Activated CD8-positive, alpha-beta memory T cell treated with anti-CD3 and anti-CD28 coated beads for 36 hours (primary cell): ENCODE results near the gene PTPRJ. TPM values are rescaled to one million over a fixed set of nuclear protein-coding genes. Genes with fewer than 3 reads are reported as not detected.

Source experiments
- CTCF ChIA-PET: fragments of 350-600 bp; sonication (Branson Sonifier 250); formaldehyde crosslinking; loops from one replicate; lab custom pipeline; 2021; ENCODE audit warnings: antibody characterized with exemption; lab: Charles Lee
- POLR2A ChIA-PET: fragments of 350-600 bp; sonication (Branson Sonifier 250); formaldehyde crosslinking; loops from one replicate; lab custom pipeline; 2021; ENCODE audit warnings: antibody characterized with exemption; lab: Charles Lee
- total RNA-seq, 2 experiments: library from RNA; stranded (reverse); gene quantifications; one replicate each; pipeline ENCODE4 v1.2.3, GENCODE V29; 2021

Gene PTPRJ
- total RNA-seq, 2 experiments from 2014 or later: 26.2 to 28.2 TPM

GRCh38 chr11:48062649-48063048 lies 82.3 kb downstream of the PTPRJ start:
- POLR2A ChIA-PET: no interaction called here
- CTCF ChIA-PET: interaction anchor here (1.0 kb wide), 1 partner anchor 33 kb away, joined by 3 read pairs; no protein-coding TSS in a partner anchor

- ChIA-PET POLR2A (interaction anchor here (0.6 kb wide), 1 partner anchor 84 kb away, joined by 3 read pairs; no protein-coding TSS in a partner anchor), CTCF (interaction anchor here (0.9 kb wide), 1 partner anchor 57 kb away, joined by 3 read pairs; no protein-coding TSS in a partner anchor)
These were observed 83.1 kb downstream of the PTPRJ start for GRCh38 chr11:48063424-48063978.

- ChIA-PET CTCF (interaction anchor here (0.6 to 0.9 kb wide), 2 partner anchors 58 to 110 kb away, joined by 3 read pairs; no protein-coding TSS in a partner anchor), POLR2A (interaction anchor here (0.7 kb wide), 1 partner anchor 130 kb away, joined by 16 read pairs; no protein-coding TSS in a partner anchor)
These were observed 83.9 kb downstream of the PTPRJ start for GRCh38 chr11:48064306-48064705.

- ChIA-PET CTCF (no interaction called here), POLR2A (no interaction called here)
These were observed 86.8 kb downstream of the PTPRJ start for GRCh38 chr11:48066881-48067800.

- POLR2A ChIA-PET: interaction anchor here (0.6 kb wide), 1 partner anchor 163 kb away, joined by 7 read pairs; no protein-coding TSS in a partner anchor
- CTCF ChIA-PET: no interaction called here
These were observed 92.9 kb downstream of the PTPRJ start for GRCh38 chr11:48073031-48073861.

- CTCF ChIA-PET: no interaction called here
- POLR2A ChIA-PET: no interaction called here
These were observed 94.2 kb downstream of the PTPRJ start for GRCh38 chr11:48074425-48075181.

- CTCF ChIA-PET: no interaction called here
- POLR2A ChIA-PET: no interaction called here
These were observed 95.3 kb downstream of the PTPRJ start for GRCh38 chr11:48075637-48076036.

- ChIA-PET POLR2A (no interaction called here), CTCF (no interaction called here)
These were observed 96.9 kb downstream of the PTPRJ start for GRCh38 chr11:48077251-48077650.

- ChIA-PET CTCF (interaction anchor here (0.6 kb wide), 3 partner anchors 22 to 77 kb away, joined by 3 read pairs; no protein-coding TSS in a partner anchor), POLR2A (no interaction called here)
These were observed 98.3 kb downstream of the PTPRJ start for GRCh38 chr11:48078689-48079088.

- POLR2A ChIA-PET: no interaction called here
- CTCF ChIA-PET: interaction anchor here (0.7 to 1.0 kb wide), 2 partner anchors 9 to 145 kb away, joined by 3 read pairs; no protein-coding TSS in a partner anchor
These were observed 99.2 kb downstream of the PTPRJ start for GRCh38 chr11:48079596-48079995.

GRCh38 chr11:48080301-48080861 lies 100.0 kb downstream of the PTPRJ start:
- ChIA-PET POLR2A (no interaction called here), CTCF (interaction anchor here (1.0 kb wide), 1 partner anchor 146 kb away, joined by 3 read pairs; no protein-coding TSS in a partner anchor)

- CTCF ChIA-PET: no interaction called here
- POLR2A ChIA-PET: no interaction called here
These were observed 101.0 kb downstream of the PTPRJ start for GRCh38 chr11:48081151-48082010.

GRCh38 chr11:48082771-48083170 lies 102.4 kb downstream of the PTPRJ start:
- POLR2A ChIA-PET: interaction anchor here (0.6 kb wide), 1 partner anchor 50 kb away, joined by 4 read pairs; no protein-coding TSS in a partner anchor
- CTCF ChIA-PET: no interaction called here

GRCh38 chr11:48083421-48083820 lies 103.1 kb downstream of the PTPRJ start:
- ChIA-PET CTCF (no interaction called here), POLR2A (interaction anchor here (0.6 to 0.8 kb wide), 2 partner anchors 28 to 51 kb away, joined by 3 to 4 read pairs; no protein-coding TSS in a partner anchor)

- CTCF ChIA-PET: no interaction called here
These were observed 105.3 kb downstream of the PTPRJ start for GRCh38 chr11:48085688-48086087.

GRCh38 chr11:48087422-48087821 lies 107.1 kb downstream of the PTPRJ start:
- ChIA-PET POLR2A (no interaction called here), CTCF (no interaction called here)

More at GRCh38 chr11:48085688-48086087, 105.3 kb downstream of the PTPRJ start:
- POLR2A ChIA-PET: no interaction called here
